Keratinocyte (primary cell): Measurements from ENCODE around the gene SMAD6. TPM values are rescaled to one million over a fixed set of nuclear protein-coding genes. Genes with fewer than 3 reads are reported as not detected.

Source experiments
- DNase-seq: peaks from one replicate; pipeline ENCODE4 v3.0.0-alpha.2; 2011; ENCODE audit warnings: low read depth, missing footprints, low spot score
- FAIRE-seq: peaks from 2 replicates; lab custom pipeline; 2011; peaks lifted over from hg19 to GRCh38; lab: Jason Lieb, UNC
- H2AFZ ChIP-seq: 2 replicates; pipeline ENCODE4 v1.6.0; 2012; ENCODE audit warnings: low read length, control low read depth, inconsistent platforms; ENCODE audit not compliant: control insufficient read depth
- H3K27ac ChIP-seq: 2 replicates; pipeline ENCODE4 v1.5.1; 2011; ENCODE audit warnings: low read length; ENCODE audit not compliant: control insufficient read depth, insufficient read depth
- H3K27me3 ChIP-seq: 3 replicates; pipeline ENCODE4 v1.6.0; 2011; ENCODE audit warnings: low read length; ENCODE audit not compliant: control insufficient read depth, insufficient read depth; ENCODE audit errors: extremely low read depth
- H3K36me3 ChIP-seq, 2 experiments: 2 replicates in 1 of 2; 3 replicates in 1 of 2; pipeline ENCODE4 v1.5.1; 2011; ENCODE audit warnings: low read length in 2 of 2, mild to moderate bottlenecking in 1 of 2; ENCODE audit not compliant: control insufficient read depth in 2 of 2, insufficient read depth in 2 of 2; ENCODE audit errors: extremely low read depth in 1 of 2
- H3K4me1 ChIP-seq: 3 replicates; pipeline ENCODE4 v1.5.1; 2011; ENCODE audit warnings: low read length; ENCODE audit not compliant: control insufficient read depth, insufficient read depth; ENCODE audit errors: extremely low read depth
- H3K4me2 ChIP-seq: 3 replicates; pipeline ENCODE4 v1.6.0; 2011; ENCODE audit warnings: low read depth, low read length; ENCODE audit not compliant: control insufficient read depth, insufficient read depth; ENCODE audit errors: extremely low read depth
- H3K4me3 ChIP-seq, 3 experiments: fragments of 200-600 bp in 1 of 3; sonication (generic) in 1 of 3; 2 replicates in 2 of 3; 3 replicates in 1 of 3; pipeline ENCODE4 v1.5.1; 2011 to 2016; ENCODE audit warnings: low read length in 3 of 3, mild to moderate bottlenecking in 3 of 3, control low read depth in 2 of 3, inconsistent platforms in 1 of 3, low read depth in 1 of 3, mixed read lengths in 1 of 3, mixed run types in 1 of 3, moderate library complexity in 1 of 3; ENCODE audit not compliant: control insufficient read depth in 2 of 3, insufficient read depth in 2 of 3; ENCODE audit errors: extremely low read depth in 1 of 3
- H3K79me2 ChIP-seq: 2 replicates; pipeline ENCODE4 v1.6.0; 2012; ENCODE audit warnings: low read length; ENCODE audit not compliant: control insufficient read depth, insufficient read depth
- H3K9ac ChIP-seq: 3 replicates; pipeline ENCODE4 v1.6.0; 2011; ENCODE audit warnings: low read length; ENCODE audit not compliant: control insufficient read depth, insufficient read depth; ENCODE audit errors: extremely low read depth
- H3K9me1 ChIP-seq: 3 replicates; pipeline ENCODE4 v1.6.0; 2011; ENCODE audit warnings: low read length; ENCODE audit not compliant: control insufficient read depth, insufficient read depth; ENCODE audit errors: extremely low read depth
- H3K9me3 ChIP-seq: 2 replicates; pipeline ENCODE4 v1.5.1; 2012; ENCODE audit warnings: low read depth, low read length; ENCODE audit not compliant: control insufficient read depth
- H4K20me1 ChIP-seq: 3 replicates; pipeline ENCODE4 v1.6.0; 2011; ENCODE audit warnings: low read length; ENCODE audit not compliant: control insufficient read depth, insufficient read depth; ENCODE audit errors: extremely low read depth
- CTCF ChIP-seq, 3 experiments: IDR thresholded peaks in 1 of 3; conservative IDR thresholded peaks in 1 of 3; optimal IDR thresholded peaks in 1 of 3; 2 replicates in 2 of 3; 3 replicates in 1 of 3; pipeline versions ENCODE3 to v1.5.1; 2011; ENCODE audit warnings: low read length in 3 of 3, mild to moderate bottlenecking in 3 of 3, moderate library complexity in 2 of 3, control low read depth in 1 of 3, inconsistent platforms in 1 of 3; ENCODE audit not compliant: insufficient read depth in 2 of 3; ENCODE audit errors: extremely low read depth in 1 of 3
- EZH2 ChIP-seq: IDR thresholded peaks from one replicate; pipeline ENCODE4 v1.6.1; 2012; ENCODE audit warnings: inconsistent platforms, mild to moderate bottlenecking, low read length, moderate library complexity
- dilution Hi-C: fragments of 300-500 bp; cut with MboI; formaldehyde crosslinking; loops from one replicate; pipeline ENCODE4 v1.7.0; 2020; ENCODE audit warnings: low sequenced_read_pairs; ENCODE audit not compliant: extremely low pct_ligation_motif_present
- polyA plus RNA-seq, 5 experiments: library from polyadenylated mRNA; depleted of rRNA in 3 of 5; stranded (reverse) in 3 of 5; stranded (forward) in 1 of 5; unstranded in 1 of 5; fragments of >200 nt; gene quantifications; 1 replicate in 1 of 5; 2 replicates in 3 of 5; 3 replicates in 1 of 5; pipeline versions ENCODE4 v1.2.1 to v1.2.3, GENCODE V29; 2011 to 2012; ENCODE audit warnings: missing spikeins in 2 of 5, low read depth in 1 of 5, low replicate concordance in 1 of 5

SMAD6 gene
- polyA plus RNA-seq, 1 donor (not counting 4 experiments of a cell fraction or from before 2014, with no cell fraction given), result 0.03 TPM

- TF ChIP-seq EZH2, result no peak
- TF ChIP-seq CTCF (optimal IDR thresholded peaks at IDR 0.05 in 1 of 3, IDR thresholded peaks at IDR 0.05 in 1 of 3, conservative IDR thresholded peaks at IDR 0.05 in 1 of 3; ENCODE audit: extremely low read depth in 1 of 3, insufficient read depth in 2 of 3, low read length in 3 of 3), result no peak
- dilution Hi-C loops, result no loop called here
- H3K9ac ChIP-seq, result no peak overlapping the region
- no peaks in the 10 kb centered on the region for H3K4me1 ChIP-seq
- peaks cover 8% of the 10 kb centered on the region for H3K27me3 ChIP-seq
- H3K9me1 ChIP-seq, result no peaks in the 10 kb centered on the region
- FAIRE-seq, result no peak
- no peaks in the 10 kb centered on the region for H3K9me3 ChIP-seq
- no peak overlapping the region for H3K4me3 ChIP-seq
- H2AFZ ChIP-seq, result no peak overlapping the region
- H4K20me1 ChIP-seq, result no peaks in the 10 kb centered on the region
- no peaks in the 10 kb centered on the region for H3K79me2 ChIP-seq
- DNase-seq, result no peak
- H3K36me3 ChIP-seq, result no peaks in the 10 kb centered on the region
- no peak overlapping the region for H3K4me2 ChIP-seq
- no peak overlapping the region for H3K27ac ChIP-seq
Observed at GRCh38 chr15:66795851-66796250, 93.8 kb downstream of the SMAD6 start.

- Histone ChIP-seq H3K27ac (no peak overlapping the region), H3K27me3 (peaks cover 8% of the 10 kb centered on the region), H3K9me1 (no peaks in the 10 kb centered on the region), H2AFZ (no peak overlapping the region), H3K9ac (no peak overlapping the region), H3K36me3 (no peaks in the 10 kb centered on the region), H3K4me2 (no peak overlapping the region), H3K4me1 (no peaks in the 10 kb centered on the region), H3K79me2 (no peaks in the 10 kb centered on the region), H4K20me1 (no peaks in the 10 kb centered on the region), H3K9me3 (no peaks in the 10 kb centered on the region), H3K4me3 (no peak overlapping the region)
- DNase-seq (no peak), FAIRE-seq (no peak)
- TF ChIP-seq EZH2 (no peak), CTCF (optimal IDR thresholded peaks at IDR 0.05 in 1 of 3, IDR thresholded peaks at IDR 0.05 in 1 of 3, conservative IDR thresholded peaks at IDR 0.05 in 1 of 3; ENCODE audit: extremely low read depth in 1 of 3, insufficient read depth in 2 of 3, low read length in 3 of 3) (no peak)
- dilution Hi-C loops, result no loop called here
Observed at GRCh38 chr15:66796343-66796742, 94.3 kb downstream of the SMAD6 start.
